B cell (primary cell): ENCODE results near the gene TMEM238L.
"Not testable (repeated sequence)": the region's sequence is repeated elsewhere in the genome, so short reads cannot be mapped to it uniquely, and the experiment has no call there.

ENCODE experiments used
- EZH2 ChIP-seq: IDR thresholded peaks from 2 replicates; pipeline ENCODE4 v1.6.1; 2012; ENCODE audit warnings: borderline replicate concordance, low read depth, mild to moderate bottlenecking, moderate library complexity, low read length; ENCODE audit not compliant: insufficient read depth, poor library complexity, severe bottlenecking
- TF ChIP-seq, protein P1 (sequence below): fragments of 200-600 bp; IDR thresholded peaks from one replicate; pipeline ENCODE4 v1.8.0; 2022; ENCODE audit warnings: antibody characterized with exemption, mild to moderate bottlenecking

DNA sequence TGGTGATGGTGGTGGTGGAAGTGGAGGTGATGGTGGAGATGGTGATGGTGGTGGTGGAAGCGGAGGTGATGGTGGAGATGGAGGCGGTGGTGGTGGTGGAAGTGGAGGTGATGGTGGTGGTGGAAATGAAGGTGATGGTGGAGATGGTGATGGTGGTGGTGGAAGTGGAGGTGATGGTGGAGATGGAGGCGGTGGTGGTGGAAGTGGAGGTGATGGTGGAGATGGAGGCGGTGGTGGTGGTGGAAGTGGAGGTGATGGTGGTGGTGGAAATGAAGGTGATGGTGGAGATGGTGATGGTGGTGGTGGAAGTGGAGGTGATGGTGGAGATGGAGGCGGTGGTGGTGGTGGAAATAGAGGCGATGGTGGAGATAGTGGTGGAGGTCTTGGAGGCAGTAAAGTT, 42.7 kb upstream of the TMEM238L start:
- TF ChIP-seq, protein P1, sequence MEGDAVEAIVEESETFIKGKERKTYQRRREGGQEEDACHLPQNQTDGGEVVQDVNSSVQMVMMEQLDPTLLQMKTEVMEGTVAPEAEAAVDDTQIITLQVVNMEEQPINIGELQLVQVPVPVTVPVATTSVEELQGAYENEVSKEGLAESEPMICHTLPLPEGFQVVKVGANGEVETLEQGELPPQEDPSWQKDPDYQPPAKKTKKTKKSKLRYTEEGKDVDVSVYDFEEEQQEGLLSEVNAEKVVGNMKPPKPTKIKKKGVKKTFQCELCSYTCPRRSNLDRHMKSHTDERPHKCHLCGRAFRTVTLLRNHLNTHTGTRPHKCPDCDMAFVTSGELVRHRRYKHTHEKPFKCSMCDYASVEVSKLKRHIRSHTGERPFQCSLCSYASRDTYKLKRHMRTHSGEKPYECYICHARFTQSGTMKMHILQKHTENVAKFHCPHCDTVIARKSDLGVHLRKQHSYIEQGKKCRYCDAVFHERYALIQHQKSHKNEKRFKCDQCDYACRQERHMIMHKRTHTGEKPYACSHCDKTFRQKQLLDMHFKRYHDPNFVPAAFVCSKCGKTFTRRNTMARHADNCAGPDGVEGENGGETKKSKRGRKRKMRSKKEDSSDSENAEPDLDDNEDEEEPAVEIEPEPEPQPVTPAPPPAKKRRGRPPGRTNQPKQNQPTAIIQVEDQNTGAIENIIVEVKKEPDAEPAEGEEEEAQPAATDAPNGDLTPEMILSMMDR: not testable (repeated sequence)
- TF ChIP-seq EZH2: not testable (repeated sequence)
